ENCODE measurements around the gene ZMYND11.
A peak's percentile ranks its signal among the peaks of the same experiment; 100 is the strongest.

ZMYND11 gene

DNA sequence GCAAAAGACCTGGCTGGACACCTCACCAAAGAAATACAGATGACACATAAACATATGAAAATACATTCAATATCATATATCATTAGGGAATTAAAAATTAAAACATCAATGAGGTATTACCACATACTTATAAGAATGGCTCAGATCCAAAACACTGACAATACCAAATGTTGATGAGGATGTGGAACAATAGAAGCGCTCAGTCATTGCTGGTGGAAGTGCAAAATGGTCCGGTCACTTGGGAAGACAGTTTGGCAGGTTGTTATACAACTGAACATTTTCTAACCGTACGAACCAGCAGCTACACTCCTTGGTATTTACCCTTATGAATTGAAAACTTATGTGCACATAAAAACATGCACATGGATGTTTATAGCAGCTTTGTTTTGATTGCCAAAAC, 38.5 kb downstream of the ZMYND11 start:
- no peak for TF ChIP-seq EZH2phosphoT487 (IDR thresholded peaks at IDR 0.05; ENCODE audit: borderline replicate concordance)
- TF ChIP-seq, protein P1, sequence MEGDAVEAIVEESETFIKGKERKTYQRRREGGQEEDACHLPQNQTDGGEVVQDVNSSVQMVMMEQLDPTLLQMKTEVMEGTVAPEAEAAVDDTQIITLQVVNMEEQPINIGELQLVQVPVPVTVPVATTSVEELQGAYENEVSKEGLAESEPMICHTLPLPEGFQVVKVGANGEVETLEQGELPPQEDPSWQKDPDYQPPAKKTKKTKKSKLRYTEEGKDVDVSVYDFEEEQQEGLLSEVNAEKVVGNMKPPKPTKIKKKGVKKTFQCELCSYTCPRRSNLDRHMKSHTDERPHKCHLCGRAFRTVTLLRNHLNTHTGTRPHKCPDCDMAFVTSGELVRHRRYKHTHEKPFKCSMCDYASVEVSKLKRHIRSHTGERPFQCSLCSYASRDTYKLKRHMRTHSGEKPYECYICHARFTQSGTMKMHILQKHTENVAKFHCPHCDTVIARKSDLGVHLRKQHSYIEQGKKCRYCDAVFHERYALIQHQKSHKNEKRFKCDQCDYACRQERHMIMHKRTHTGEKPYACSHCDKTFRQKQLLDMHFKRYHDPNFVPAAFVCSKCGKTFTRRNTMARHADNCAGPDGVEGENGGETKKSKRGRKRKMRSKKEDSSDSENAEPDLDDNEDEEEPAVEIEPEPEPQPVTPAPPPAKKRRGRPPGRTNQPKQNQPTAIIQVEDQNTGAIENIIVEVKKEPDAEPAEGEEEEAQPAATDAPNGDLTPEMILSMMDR (conservative IDR thresholded peaks at IDR 0.05; ENCODE audit: low read length), result no peak
- no peaks in the 10 kb centered on the region for H3F3A ChIP-seq (ENCODE audit: low read depth)
- H3K4me2 ChIP-seq (ENCODE audit: low read depth, low read length, poor library complexity, severe bottlenecking), result no peak overlapping the region
- H3K9me2 ChIP-seq (replicated peaks; ENCODE audit: low read depth, low read length), result no peaks in the 10 kb centered on the region
- H3K79me2 ChIP-seq (ENCODE audit: insufficient read depth, low read length), result peaks cover 8% of the 10 kb centered on the region; the same call in 1 of the 2 replicates
- H3K4me3 ChIP-seq (ENCODE audit: low read length, poor library complexity, severe bottlenecking), result no peak overlapping the region
- peaks cover 6% of the 10 kb centered on the region for H4K20me1 ChIP-seq (ENCODE audit: insufficient read depth, low read length, poor library complexity, severe bottlenecking)
- no peaks in the 10 kb centered on the region for H3K27me3 ChIP-seq (ENCODE audit: insufficient read depth, low read length, poor library complexity, severe bottlenecking)
- H3K4me1 ChIP-seq (ENCODE audit: insufficient read depth, low read length, poor library complexity, severe bottlenecking), result no peaks in the 10 kb centered on the region
- no peaks in the 10 kb centered on the region for H3K36me3 ChIP-seq (ENCODE audit: insufficient read depth, low read length)
- H3K9me3 ChIP-seq (ENCODE audit: insufficient read depth, low read depth, low read length), result peaks cover 4% of the 10 kb centered on the region; the same call in 1 of the 2 replicates
- no peak overlapping the region for H3K9ac ChIP-seq (ENCODE audit: low read depth, low read length, poor library complexity, severe bottlenecking)
- H2AFZ ChIP-seq (ENCODE audit: low read length), result no peak overlapping the region

DNA sequence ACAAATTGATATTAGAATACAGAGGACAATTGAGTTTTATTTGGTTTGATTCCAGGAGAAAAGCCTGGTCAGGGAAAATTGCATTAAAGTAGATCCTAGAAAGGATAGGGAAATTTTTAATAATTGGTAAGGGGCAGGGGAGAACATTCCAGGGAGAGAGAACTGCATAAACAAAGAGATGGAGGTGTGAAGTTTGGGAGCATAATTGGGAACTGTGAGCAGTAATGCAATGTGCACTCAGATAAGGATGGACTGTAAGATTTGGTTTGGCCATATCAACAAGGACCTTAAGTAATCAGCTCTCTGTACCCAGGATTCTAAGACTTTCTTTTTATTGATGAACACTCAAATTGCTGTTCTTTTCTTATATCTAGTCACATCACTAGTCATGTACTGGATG, 41.4 kb downstream of the ZMYND11 start:
- Histone ChIP-seq H3F3A (ENCODE audit: low read depth) (no peaks in the 10 kb centered on the region), H3K79me2 (ENCODE audit: insufficient read depth, low read length) (0 out of 2 replicates have a peak, but pooled peaks cover 5% of the 10 kb centered on the region), H3K4me2 (ENCODE audit: low read depth, low read length, poor library complexity, severe bottlenecking) (no peak overlapping the region), H3K36me3 (ENCODE audit: insufficient read depth, low read length) (no peaks in the 10 kb centered on the region), H3K4me3 (ENCODE audit: low read length, poor library complexity, severe bottlenecking) (no peak overlapping the region), H3K9me2 (replicated peaks; ENCODE audit: low read depth, low read length) (no peaks in the 10 kb centered on the region), H2AFZ (ENCODE audit: low read length) (no peak overlapping the region), H3K9me3 (ENCODE audit: insufficient read depth, low read depth, low read length) (no peaks in the 10 kb centered on the region), H3K4me1 (ENCODE audit: insufficient read depth, low read length, poor library complexity, severe bottlenecking) (no peaks in the 10 kb centered on the region), H3K27me3 (ENCODE audit: insufficient read depth, low read length, poor library complexity, severe bottlenecking) (no peaks in the 10 kb centered on the region), H3K9ac (ENCODE audit: low read depth, low read length, poor library complexity, severe bottlenecking) (no peak overlapping the region), H4K20me1 (ENCODE audit: insufficient read depth, low read length, poor library complexity, severe bottlenecking) (peaks cover 6% of the 10 kb centered on the region)
- TF ChIP-seq EZH2phosphoT487 (IDR thresholded peaks at IDR 0.05; ENCODE audit: borderline replicate concordance), result no peak
- TF ChIP-seq, protein P1 (conservative IDR thresholded peaks at IDR 0.05; ENCODE audit: low read length), result no peak

DNA sequence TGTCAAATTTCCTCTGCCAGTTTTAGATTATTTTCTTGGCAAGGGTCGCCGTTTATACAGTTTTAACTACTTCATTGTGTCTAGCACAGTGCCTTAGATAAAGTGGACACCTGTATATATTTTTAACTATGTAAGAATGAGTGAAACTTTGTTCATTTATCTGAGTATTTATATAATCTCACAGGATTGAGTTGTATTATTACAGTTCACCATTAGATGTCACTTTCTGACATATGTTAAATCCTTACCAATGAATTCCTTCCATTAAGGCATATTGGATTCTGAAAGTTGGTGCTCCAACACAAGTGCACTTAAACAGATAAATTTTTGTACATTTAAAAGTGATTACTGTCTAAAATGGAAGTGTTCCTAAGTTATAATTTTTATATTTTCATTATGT, 43.0 kb downstream of the ZMYND11 start:
- no peaks in the 10 kb centered on the region for H3K9me2 ChIP-seq (replicated peaks; ENCODE audit: low read depth, low read length)
- H3K27me3 ChIP-seq (ENCODE audit: insufficient read depth, low read length, poor library complexity, severe bottlenecking), result no peaks in the 10 kb centered on the region
- H2AFZ ChIP-seq (ENCODE audit: low read length), result no peak overlapping the region
- H3K9ac ChIP-seq (ENCODE audit: low read depth, low read length, poor library complexity, severe bottlenecking), result no peak overlapping the region
- no peak overlapping the region for H3K4me3 ChIP-seq (ENCODE audit: low read length, poor library complexity, severe bottlenecking)
- H4K20me1 ChIP-seq (ENCODE audit: insufficient read depth, low read length, poor library complexity, severe bottlenecking), result peaks cover 6% of the 10 kb centered on the region
- TF ChIP-seq, protein P1 (conservative IDR thresholded peaks at IDR 0.05; ENCODE audit: low read length), result peak; percentile 59
- no peak for TF ChIP-seq EZH2phosphoT487 (IDR thresholded peaks at IDR 0.05; ENCODE audit: borderline replicate concordance)
- H3K4me1 ChIP-seq (ENCODE audit: insufficient read depth, low read length, poor library complexity, severe bottlenecking), result peaks cover 10% of the 10 kb centered on the region
- H3F3A ChIP-seq (ENCODE audit: low read depth), result no peaks in the 10 kb centered on the region
- H3K79me2 ChIP-seq (ENCODE audit: insufficient read depth, low read length), result no peaks in the 10 kb centered on the region
- H3K9me3 ChIP-seq (ENCODE audit: insufficient read depth, low read depth, low read length), result no peaks in the 10 kb centered on the region
- no peak overlapping the region for H3K4me2 ChIP-seq (ENCODE audit: low read depth, low read length, poor library complexity, severe bottlenecking)
- H3K36me3 ChIP-seq (ENCODE audit: insufficient read depth, low read length), result peaks cover 10% of the 10 kb centered on the region; the same call in 1 of the 2 replicates

All from Loucy (cell line).